CD14-positive monocyte (primary cell): ENCODE measurements around the gene PSMC5. TPM values are rescaled to one million over a fixed set of nuclear protein-coding genes. Genes with fewer than 3 reads are reported as not detected.
"Not testable (repeated sequence)": the region's sequence is repeated elsewhere in the genome, so short reads cannot be mapped to it uniquely, and the experiment has no call there.

Experiments
- DNase-seq, 3 donors: peaks; one replicate each; pipeline ENCODE4 v3.0.0-alpha.2; 2011 to 2022
- H2AFZ ChIP-seq: 2 replicates; pipeline ENCODE4 v1.6.0; 2012; ENCODE audit warnings: mild to moderate bottlenecking, low read depth, low read length, inconsistent platforms; ENCODE audit not compliant: insufficient read depth, poor library complexity, severe bottlenecking
- H3K27ac ChIP-seq, 2 donors: 1 replicate in 1 of 2; 2 replicates in 1 of 2; pipeline ENCODE4 v1.5.1; 2012 to 2013; ENCODE audit warnings: low read length in 2 of 2, control low read depth in 1 of 2, inconsistent platforms in 1 of 2, low read depth in 1 of 2, mild to moderate bottlenecking in 1 of 2
- H3K27me3 ChIP-seq, 2 donors: one replicate each; pipeline versions ENCODE4 v1.6.0 to v1.6.1; 2011 to 2013; ENCODE audit warnings: low read length in 2 of 2; ENCODE audit not compliant: control insufficient read depth in 2 of 2, insufficient read depth in 2 of 2
- H3K36me3 ChIP-seq, 2 donors: replicated peaks in 1 of 2; 1 replicate in 1 of 2; 2 replicates in 1 of 2; pipeline versions ENCODE4 v1.5.1 to v1.6.1; 2012 to 2013; ENCODE audit warnings: low read length in 2 of 2, control low read depth in 1 of 2, inconsistent platforms in 1 of 2, mild to moderate bottlenecking in 1 of 2; ENCODE audit not compliant: insufficient read depth in 2 of 2, control insufficient read depth in 1 of 2
- H3K4me1 ChIP-seq, 2 donors: 1 replicate in 1 of 2; 2 replicates in 1 of 2; pipeline versions ENCODE4 v1.5.1 to v1.6.1; 2012 to 2013; ENCODE audit warnings: low read length in 2 of 2, control low read depth in 1 of 2, inconsistent platforms in 1 of 2, mild to moderate bottlenecking in 1 of 2, moderate library complexity in 1 of 2; ENCODE audit not compliant: insufficient read depth in 2 of 2, control insufficient read depth in 1 of 2
- H3K4me2 ChIP-seq: replicated peaks from 2 replicates; pipeline ENCODE3; 2012; ENCODE audit warnings: low read length, moderate library complexity, mild to moderate bottlenecking; ENCODE audit not compliant: poor library complexity, severe bottlenecking; ENCODE audit errors: extremely low read depth
- H3K4me3 ChIP-seq, 3 experiments: fragments of 200-600 bp in 1 of 3; sonication (generic) in 1 of 3; replicated peaks in 1 of 3; 1 replicate in 2 of 3; 2 replicates in 1 of 3; pipeline ENCODE4 v1.5.1; 2011 to 2013; ENCODE audit warnings: low read length in 3 of 3, mild to moderate bottlenecking in 3 of 3, control low read depth in 2 of 3, low read depth in 2 of 3, inconsistent platforms in 1 of 3, moderate library complexity in 1 of 3
- H3K79me2 ChIP-seq: 2 replicates; pipeline ENCODE4 v1.6.0; 2012; ENCODE audit warnings: mild to moderate bottlenecking, control low read depth, inconsistent platforms, low read length, moderate library complexity; ENCODE audit not compliant: insufficient read depth
- H3K9ac ChIP-seq: 2 replicates; pipeline ENCODE4 v1.6.0; 2017; ENCODE audit warnings: low read length, mild to moderate bottlenecking; ENCODE audit not compliant: insufficient read depth, poor library complexity, severe bottlenecking
- H3K9me3 ChIP-seq, 2 donors: replicated peaks in 1 of 2; 1 replicate in 1 of 2; 2 replicates in 1 of 2; pipeline versions ENCODE4 v1.5.1 to v1.6.1; 2012 to 2013; ENCODE audit warnings: low read length in 2 of 2, control low read depth in 1 of 2; ENCODE audit not compliant: control insufficient read depth in 1 of 2, insufficient read depth in 1 of 2
- H4K20me1 ChIP-seq: 2 replicates; pipeline ENCODE4 v1.6.0; 2012; ENCODE audit warnings: mild to moderate bottlenecking, low read length, control low read depth, moderate library complexity; ENCODE audit not compliant: insufficient read depth
- H3K27ac Mint-ChIP-seq, 7 donors: one replicate each; pipeline ENCODE4 v1.8.0; 2020; ENCODE audit warnings: mild to moderate bottlenecking in 7 of 7, mixed read lengths in 7 of 7, moderate library complexity in 6 of 7, inconsistent platforms in 2 of 7
- H3K27me3 Mint-ChIP-seq, 3 donors: one replicate each; pipeline ENCODE4 v1.8.0; 2021 to 2022; ENCODE audit warnings: low read depth in 3 of 3, mild to moderate bottlenecking in 3 of 3, mixed read lengths in 3 of 3, moderate library complexity in 3 of 3, inconsistent platforms in 1 of 3
- H3K36me3 Mint-ChIP-seq, 2 donors: one replicate each; pipeline ENCODE4 v1.8.0; 2020; ENCODE audit warnings: mixed read lengths in 2 of 2, inconsistent platforms in 1 of 2, mild to moderate bottlenecking in 1 of 2
- H3K4me1 Mint-ChIP-seq: one replicate; pipeline ENCODE4 v1.8.0; 2020; ENCODE audit warnings: mild to moderate bottlenecking, mixed read lengths
- H3K4me3 Mint-ChIP-seq, 2 donors: one replicate each; pipeline ENCODE4 v1.8.0; 2020; ENCODE audit warnings: mild to moderate bottlenecking in 2 of 2, mixed read lengths in 2 of 2, moderate library complexity in 1 of 2
- H3K9me3 Mint-ChIP-seq, 7 donors: one replicate each; pipeline ENCODE4 v1.8.0; 2020 to 2022; ENCODE audit warnings: mixed read lengths in 7 of 7, mild to moderate bottlenecking in 6 of 7, moderate library complexity in 6 of 7, inconsistent platforms in 2 of 7
- WGBS: methylation state at CpG from one replicate; pipeline ENCODE4 v1.1.5; 2013; ENCODE audit warnings: missing lambda C conversion rate; ENCODE audit not compliant: insufficient coverage; 5-methylcytosine and 5-hydroxymethylcytosine counted together
- intact Hi-C, 2 donors: fragments of 100-400 bp; cut with micrococcal nuclease; formaldehyde crosslinking; loops; one replicate each; pipeline versions ENCODE4 v1.15.0 to v1.15.1; 2023
- polyA plus RNA-seq, 3 donors: library from polyadenylated mRNA; depleted of rRNA in 1 of 3; unstranded in 2 of 3; stranded (reverse) in 1 of 3; fragments of 300-500 nt in 2 of 3; fragments of >200 nt in 1 of 3; fragmentation: Illumina TruSeq in 2 of 3; gene quantifications; 1 replicate in 2 of 3; 2 replicates in 1 of 3; pipeline ENCODE4 v1.2.3, GENCODE V29; 2012 to 2021
- TF ChIP-seq, protein P1 (sequence below): fragments of 200-600 bp; IDR thresholded peaks from one replicate; pipeline ENCODE4 v1.8.0; 2022; ENCODE audit warnings: antibody characterized with exemption, mild to moderate bottlenecking

The PSMC5 gene
- polyA plus RNA-seq, 3 donors: 82.8 to 97.2 (median 88.3) TPM

DNA sequence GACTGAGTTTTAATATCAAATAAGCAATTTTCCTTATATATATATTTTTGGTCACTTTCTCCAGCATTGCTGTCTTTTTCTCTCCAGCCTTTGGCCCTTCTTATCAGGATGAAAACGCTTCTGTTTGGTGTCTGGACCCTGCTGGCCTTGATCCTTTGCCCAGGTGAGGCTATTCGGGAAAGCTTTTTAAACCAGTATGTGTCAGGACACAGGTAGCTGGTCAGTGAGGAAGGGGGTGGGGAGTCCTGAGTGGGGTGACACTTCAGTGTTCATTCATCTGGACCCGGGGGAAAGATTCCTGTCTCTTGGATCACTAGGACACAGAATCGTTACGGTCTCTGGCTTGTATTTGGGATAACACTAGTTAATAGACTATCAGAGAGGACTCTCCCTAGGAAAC, 27.5 kb downstream of the PSMC5 start:
- Histone ChIP-seq H3K4me2 (no peak overlapping the region), H3K4me1 (no peaks in the 10 kb centered on the region), H3K27me3 (no peaks in the 10 kb centered on the region), H3K79me2 (no peaks in the 10 kb centered on the region), H3K9me3 (no peaks in the 10 kb centered on the region), H3K9ac (no peak overlapping the region), H4K20me1 (no peaks in the 10 kb centered on the region), H3K27ac (no peak overlapping the region), H2AFZ (no peak overlapping the region), H3K4me3 (no peak overlapping the region), H3K36me3 (no peaks in the 10 kb centered on the region)
- Mint-ChIP-seq H3K4me1 (no peaks in the 10 kb centered on the region), H3K4me3 (no peak overlapping the region), H3K36me3 (peaks cover 0 to 1% of the 10 kb centered on the region in 2 donors), H3K9me3 (peaks cover 0 to 6% (median 0%) of the 10 kb centered on the region in 7 donors), H3K27me3 (peaks cover 5 to 10% (median 7%) of the 10 kb centered on the region in 3 donors), H3K27ac (no peak overlapping the region)
- TF ChIP-seq, protein P1, sequence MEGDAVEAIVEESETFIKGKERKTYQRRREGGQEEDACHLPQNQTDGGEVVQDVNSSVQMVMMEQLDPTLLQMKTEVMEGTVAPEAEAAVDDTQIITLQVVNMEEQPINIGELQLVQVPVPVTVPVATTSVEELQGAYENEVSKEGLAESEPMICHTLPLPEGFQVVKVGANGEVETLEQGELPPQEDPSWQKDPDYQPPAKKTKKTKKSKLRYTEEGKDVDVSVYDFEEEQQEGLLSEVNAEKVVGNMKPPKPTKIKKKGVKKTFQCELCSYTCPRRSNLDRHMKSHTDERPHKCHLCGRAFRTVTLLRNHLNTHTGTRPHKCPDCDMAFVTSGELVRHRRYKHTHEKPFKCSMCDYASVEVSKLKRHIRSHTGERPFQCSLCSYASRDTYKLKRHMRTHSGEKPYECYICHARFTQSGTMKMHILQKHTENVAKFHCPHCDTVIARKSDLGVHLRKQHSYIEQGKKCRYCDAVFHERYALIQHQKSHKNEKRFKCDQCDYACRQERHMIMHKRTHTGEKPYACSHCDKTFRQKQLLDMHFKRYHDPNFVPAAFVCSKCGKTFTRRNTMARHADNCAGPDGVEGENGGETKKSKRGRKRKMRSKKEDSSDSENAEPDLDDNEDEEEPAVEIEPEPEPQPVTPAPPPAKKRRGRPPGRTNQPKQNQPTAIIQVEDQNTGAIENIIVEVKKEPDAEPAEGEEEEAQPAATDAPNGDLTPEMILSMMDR: no peak
- no peak for DNase-seq
- WGBS: 98% methylated on average over 4 of the region's 5 CpGs
- intact Hi-C loops: no loop called here

DNA sequence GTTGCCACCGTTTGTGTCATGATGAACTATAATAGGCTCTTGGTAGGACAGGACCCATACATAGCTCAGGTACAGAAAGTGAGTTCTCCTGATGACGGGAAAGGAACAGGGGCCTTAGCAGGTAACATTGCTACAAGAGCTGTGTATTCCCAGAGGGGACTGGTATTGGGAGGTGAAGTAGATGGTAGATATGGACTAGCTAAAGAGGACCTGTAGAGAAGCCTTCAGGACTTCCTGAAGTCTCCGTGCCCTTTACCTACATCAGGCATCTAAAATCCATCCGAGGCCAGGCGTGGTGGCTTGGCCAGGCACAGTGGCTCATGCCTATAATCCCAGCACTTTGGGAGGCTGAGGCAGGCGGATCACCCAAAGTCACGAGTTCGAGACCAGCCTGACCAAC, 28.0 kb downstream of the PSMC5 start:
- no peaks in the 10 kb centered on the region for H3K36me3 Mint-ChIP-seq
- no peak overlapping the region for H3K4me3 Mint-ChIP-seq
- Histone ChIP-seq H3K9ac (no peak overlapping the region), H3K4me3 (no peak overlapping the region), H3K79me2 (no peaks in the 10 kb centered on the region), H3K9me3 (no peaks in the 10 kb centered on the region), H2AFZ (no peak overlapping the region), H3K36me3 (no peaks in the 10 kb centered on the region), H4K20me1 (no peaks in the 10 kb centered on the region), H3K27me3 (no peaks in the 10 kb centered on the region), H3K27ac (no peak overlapping the region), H3K4me1 (no peaks in the 10 kb centered on the region), H3K4me2 (no peak overlapping the region)
- peaks cover 0 to 6% (median 0%) of the 10 kb centered on the region in 7 donors for H3K9me3 Mint-ChIP-seq
- peaks cover 1 to 10% (median 7%) of the 10 kb centered on the region in 3 donors for H3K27me3 Mint-ChIP-seq
- TF ChIP-seq, protein P1: no peak
- DNase-seq: no peak
- 96% methylated on average over 5 of the region's 8 CpGs for WGBS
- H3K27ac Mint-ChIP-seq: no peak overlapping the region
- intact Hi-C loops: no loop called here
- no peaks in the 10 kb centered on the region for H3K4me1 Mint-ChIP-seq

DNA sequence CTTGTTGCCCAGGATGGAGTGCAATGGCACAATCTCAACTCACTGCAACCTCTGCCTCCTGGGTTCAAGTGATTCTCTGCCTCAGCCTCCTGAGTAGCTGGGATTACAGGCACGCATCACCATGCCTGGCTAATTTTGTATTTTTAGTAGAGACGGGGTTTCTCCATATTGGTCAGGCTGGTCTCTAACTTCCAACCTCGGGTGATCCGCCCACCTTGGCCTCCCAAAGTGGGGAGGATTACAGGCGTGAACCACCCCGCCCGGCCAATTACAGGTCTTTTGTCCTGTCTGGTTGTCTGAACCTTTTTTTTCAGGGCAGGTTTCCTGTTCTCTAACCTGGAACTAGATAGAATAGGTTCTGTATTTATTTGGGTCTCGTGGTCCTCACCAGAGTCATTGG, 29.2 kb downstream of the PSMC5 start:
- H3K27ac Mint-ChIP-seq, H4K20me1 ChIP-seq, DNase-seq, H3K4me1 ChIP-seq, H3K4me2 ChIP-seq, H3K4me3 ChIP-seq, H3K4me3 Mint-ChIP-seq, H3K4me1 Mint-ChIP-seq, H3K27me3 ChIP-seq, H3K9me3 ChIP-seq, H3K9me3 Mint-ChIP-seq, H3K9ac ChIP-seq, H3K36me3 Mint-ChIP-seq, H3K79me2 ChIP-seq, intact Hi-C loops, H3K36me3 ChIP-seq, H3K27ac ChIP-seq, H2AFZ ChIP-seq: not testable (repeated sequence)
- WGBS: 95% methylated on average over 6 of the region's 8 CpGs
- peaks cover 0 to 10% (median 7%) of the 10 kb centered on the region in 3 donors for H3K27me3 Mint-ChIP-seq
